ENCODE results near the gene NDUFAF3. TPM values are rescaled to one million over a fixed set of nuclear protein-coding genes. Genes with fewer than 3 reads are reported as not detected.

NDUFAF3 gene
- total and polyA plus RNA-seq, 2 donors from 2014 or later = 106 to 190 TPM

DNA sequence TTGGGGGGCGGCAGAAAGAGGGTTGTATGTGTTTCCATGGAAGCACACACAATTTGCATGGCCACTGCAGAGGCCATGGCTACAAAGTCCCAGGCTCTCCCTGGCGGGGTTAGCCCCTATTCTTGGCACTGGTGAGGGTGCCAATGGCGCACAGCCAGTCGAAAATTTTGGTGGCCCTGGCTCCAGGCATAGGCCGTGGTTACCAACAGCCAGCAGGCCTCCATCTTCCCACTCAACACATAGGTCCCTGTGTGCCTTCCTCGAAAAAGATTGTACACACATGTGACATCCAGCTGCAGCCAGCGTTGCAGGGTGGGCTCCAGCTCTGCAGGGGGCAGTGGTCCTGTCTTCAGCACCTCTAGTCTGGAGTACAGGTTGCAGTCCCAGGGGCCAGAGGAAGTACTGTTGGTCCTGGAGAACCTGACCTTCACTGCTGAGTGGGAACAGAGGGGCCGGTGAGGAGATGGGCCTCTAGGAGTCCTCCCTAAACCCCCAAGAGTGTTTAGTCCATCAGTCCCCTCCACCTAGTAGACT is 24.8 kb upstream of the NDUFAF3 start:
- no peaks in the 10 kb centered on the region for H3K27me3 ChIP-seq (ENCODE audit: control insufficient read depth, insufficient read depth, low read length)
- TF ChIP-seq, protein P1, sequence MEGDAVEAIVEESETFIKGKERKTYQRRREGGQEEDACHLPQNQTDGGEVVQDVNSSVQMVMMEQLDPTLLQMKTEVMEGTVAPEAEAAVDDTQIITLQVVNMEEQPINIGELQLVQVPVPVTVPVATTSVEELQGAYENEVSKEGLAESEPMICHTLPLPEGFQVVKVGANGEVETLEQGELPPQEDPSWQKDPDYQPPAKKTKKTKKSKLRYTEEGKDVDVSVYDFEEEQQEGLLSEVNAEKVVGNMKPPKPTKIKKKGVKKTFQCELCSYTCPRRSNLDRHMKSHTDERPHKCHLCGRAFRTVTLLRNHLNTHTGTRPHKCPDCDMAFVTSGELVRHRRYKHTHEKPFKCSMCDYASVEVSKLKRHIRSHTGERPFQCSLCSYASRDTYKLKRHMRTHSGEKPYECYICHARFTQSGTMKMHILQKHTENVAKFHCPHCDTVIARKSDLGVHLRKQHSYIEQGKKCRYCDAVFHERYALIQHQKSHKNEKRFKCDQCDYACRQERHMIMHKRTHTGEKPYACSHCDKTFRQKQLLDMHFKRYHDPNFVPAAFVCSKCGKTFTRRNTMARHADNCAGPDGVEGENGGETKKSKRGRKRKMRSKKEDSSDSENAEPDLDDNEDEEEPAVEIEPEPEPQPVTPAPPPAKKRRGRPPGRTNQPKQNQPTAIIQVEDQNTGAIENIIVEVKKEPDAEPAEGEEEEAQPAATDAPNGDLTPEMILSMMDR (IDR thresholded peaks at IDR 0.05; ENCODE audit: borderline replicate concordance, extremely low read depth, insufficient read depth) = no peak
- peaks cover 0 to 5% (median 0%) of the 10 kb centered on the region in 3 donors for H3K4me1 ChIP-seq (ENCODE audit: control insufficient read depth in 2 of 3, insufficient read depth in 2 of 3, low read depth in 1 of 3, low read length in 3 of 3)
- H3K9me3 ChIP-seq (ENCODE audit: control insufficient read depth in 2 of 3, insufficient read depth in 1 of 3, low read length in 3 of 3) = no peaks in the 10 kb centered on the region
- intact Hi-C loops (cut with DNase I) = no loop called here
- no peak overlapping the region for H3K4me3 ChIP-seq (ENCODE audit: low read length in 3 of 3)
- no peak overlapping the region for H3K9ac ChIP-seq (ENCODE audit: low read length in 3 of 3)
- peaks cover 0 to 9% (median 2%) of the 10 kb centered on the region in 3 donors for H3K36me3 ChIP-seq (ENCODE audit: control insufficient read depth in 2 of 3, insufficient read depth in 3 of 3, low read length in 3 of 3)
- no peak for FAIRE-seq
- DNase-seq = no peak
- H3K27ac ChIP-seq (ENCODE audit: low read depth in 2 of 2, low read length in 2 of 2) = no peak overlapping the region

DNA sequence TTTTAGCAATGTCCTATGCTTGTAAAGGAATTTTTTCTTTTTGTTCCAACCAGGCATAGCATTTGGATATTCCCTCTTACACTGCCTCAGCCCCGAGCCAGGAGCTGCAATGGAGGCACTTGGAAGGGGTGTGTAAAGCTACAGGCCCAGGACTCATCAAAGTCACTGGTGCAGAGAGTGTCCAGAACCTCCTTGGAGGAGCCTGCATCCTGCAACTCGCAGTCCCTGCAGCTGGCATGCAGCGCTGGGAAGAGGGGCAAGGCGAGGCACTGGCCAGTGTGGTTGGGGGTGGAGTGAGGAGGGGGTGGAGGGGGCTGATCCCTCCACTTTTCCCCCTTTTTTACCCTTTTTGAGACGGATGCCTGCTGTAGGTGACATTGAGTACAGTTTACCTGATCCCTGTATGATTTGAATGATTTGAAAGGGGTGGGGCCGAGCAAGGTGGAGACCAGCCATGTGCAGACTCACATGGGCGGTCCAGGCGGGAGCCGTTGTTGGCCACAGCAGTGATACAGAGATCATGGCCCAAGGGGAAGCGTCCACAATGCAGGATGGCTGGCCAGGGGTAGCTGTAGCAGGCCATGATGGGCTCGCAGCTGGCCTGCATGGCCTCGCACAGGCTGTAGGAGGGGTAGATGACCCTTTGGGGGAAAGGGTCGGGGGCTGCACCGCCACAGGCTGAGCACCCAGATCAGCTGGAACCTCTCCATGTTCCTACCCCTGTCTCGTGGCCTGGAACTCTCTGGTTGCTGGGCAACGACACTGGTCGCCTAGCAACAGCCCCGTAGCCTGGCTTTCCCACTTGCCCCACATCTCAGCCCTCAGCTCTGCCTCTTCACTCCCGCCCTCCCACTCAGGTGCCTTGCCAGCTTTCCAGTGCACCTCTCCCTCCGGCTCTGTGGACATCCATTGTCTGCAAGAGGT is 23.9 kb upstream of the NDUFAF3 start:
- peaks cover 0 to 10% (median 2%) of the 10 kb centered on the region in 3 donors for H3K36me3 ChIP-seq (ENCODE audit: control insufficient read depth in 2 of 3, insufficient read depth in 3 of 3, low read length in 3 of 3)
- H3K4me1 ChIP-seq (ENCODE audit: control insufficient read depth in 2 of 3, insufficient read depth in 2 of 3, low read depth in 1 of 3, low read length in 3 of 3) = peaks cover 0 to 5% (median 0%) of the 10 kb centered on the region in 3 donors
- H3K9ac ChIP-seq (ENCODE audit: low read length in 3 of 3) = no peak overlapping the region
- no peak overlapping the region for H3K27ac ChIP-seq (ENCODE audit: low read depth in 2 of 2, low read length in 2 of 2)
- H3K27me3 ChIP-seq (ENCODE audit: control insufficient read depth, insufficient read depth, low read length) = no peaks in the 10 kb centered on the region
- H3K4me3 ChIP-seq (ENCODE audit: low read length in 3 of 3) = no peak overlapping the region
- TF ChIP-seq, protein P1 (IDR thresholded peaks at IDR 0.05; ENCODE audit: borderline replicate concordance, extremely low read depth, insufficient read depth) = no peak
- no peaks in the 10 kb centered on the region for H3K9me3 ChIP-seq (ENCODE audit: control insufficient read depth in 2 of 3, insufficient read depth in 1 of 3, low read length in 3 of 3)
- FAIRE-seq = no peak
- DNase-seq = peak in 4 of 5 donors; percentile 43 to 78 (median 66)
- intact Hi-C loops (cut with DNase I) = no loop called here

DNA sequence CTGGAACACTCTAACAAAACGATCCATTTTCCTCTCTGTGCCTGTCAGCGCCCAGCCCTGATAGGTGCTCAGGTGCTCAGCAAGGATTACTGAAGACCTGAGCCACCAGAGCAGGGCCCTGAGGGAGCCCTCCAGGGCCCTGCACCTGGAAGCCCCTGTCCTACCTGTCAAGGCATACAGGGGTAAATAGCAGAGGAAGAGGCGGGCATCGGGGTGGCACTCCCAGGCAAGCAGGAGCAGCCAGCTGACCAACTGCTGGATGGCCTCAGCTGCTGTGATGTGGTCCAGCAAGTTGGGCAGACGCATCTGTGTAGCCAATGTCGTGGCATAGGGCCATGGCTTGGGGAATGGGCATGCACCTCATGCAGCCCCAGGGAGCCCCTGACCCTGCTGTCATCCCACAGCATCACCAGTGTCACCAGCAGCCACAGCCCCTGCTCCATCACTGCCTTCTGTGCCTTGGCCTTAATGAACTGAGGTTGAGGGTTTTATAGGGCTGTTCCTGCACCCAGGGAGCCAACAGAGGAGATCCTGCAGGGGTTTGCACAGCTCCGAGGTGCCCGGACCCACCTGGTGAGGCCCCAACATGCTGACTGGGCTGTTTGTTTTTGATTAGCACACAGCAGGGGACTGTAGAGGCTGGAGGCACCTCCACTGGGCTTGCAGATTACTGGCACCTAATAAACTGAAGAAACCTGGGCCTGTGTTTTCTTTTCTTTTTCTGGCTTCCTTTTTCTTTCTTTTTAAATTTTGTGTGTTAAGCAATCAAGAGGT is 22.6 kb upstream of the NDUFAF3 start:
- DNase-seq = no peak
- intact Hi-C loops (cut with DNase I) = no loop called here
- H3K9me3 ChIP-seq (ENCODE audit: control insufficient read depth in 2 of 3, insufficient read depth in 1 of 3, low read length in 3 of 3) = no peaks in the 10 kb centered on the region
- peaks cover 0 to 10% (median 2%) of the 10 kb centered on the region in 3 donors for H3K36me3 ChIP-seq (ENCODE audit: control insufficient read depth in 2 of 3, insufficient read depth in 3 of 3, low read length in 3 of 3)
- H3K4me1 ChIP-seq (ENCODE audit: control insufficient read depth in 2 of 3, insufficient read depth in 2 of 3, low read depth in 1 of 3, low read length in 3 of 3) = peaks cover 0 to 5% (median 0%) of the 10 kb centered on the region in 3 donors
- TF ChIP-seq, protein P1 (IDR thresholded peaks at IDR 0.05; ENCODE audit: borderline replicate concordance, extremely low read depth, insufficient read depth) = no peak
- H3K27me3 ChIP-seq (ENCODE audit: control insufficient read depth, insufficient read depth, low read length) = no peaks in the 10 kb centered on the region
- FAIRE-seq = no peak
- no peak overlapping the region for H3K9ac ChIP-seq (ENCODE audit: low read length in 3 of 3)
- H3K4me3 ChIP-seq (ENCODE audit: low read length in 3 of 3) = no peak overlapping the region
- no peak overlapping the region for H3K27ac ChIP-seq (ENCODE audit: low read depth in 2 of 2, low read length in 2 of 2)
